ENCODE measurements around the gene LZTS2.
A peak's percentile ranks its signal among the peaks of the same experiment; 100 is the strongest.
"Not testable (repeated sequence)": the region's sequence is repeated elsewhere in the genome, so short reads cannot be mapped to it uniquely, and the experiment has no call there.

Gene LZTS2

GRCh38 chr10:100999742-101000126, at the start of gene LZTS2:
Gene LZTS2 (plus strand): TSS chr10:100999808. CDS start chr10:101002539, 2,731 bp downstream.
- ATAC-seq = no peak

GRCh38 chr10:100960251-100960650, 39.4 kb upstream of the LZTS2 start:
- no peak for ATAC-seq

GRCh38 chr10:100962351-100963080, 37.1 kb upstream of the LZTS2 start:
- no peak for ATAC-seq

- no peak for ATAC-seq
Measured at GRCh38 chr10:100963826-100964225, 35.8 kb upstream of the LZTS2 start.

GRCh38 chr10:100965820-100966219, 33.8 kb upstream of the LZTS2 start:
- ATAC-seq = no peak

- no peak for ATAC-seq
Measured at GRCh38 chr10:100966887-100967286, 32.7 kb upstream of the LZTS2 start.

- ATAC-seq = no peak
Measured at GRCh38 chr10:100967332-100967731, 32.3 kb upstream of the LZTS2 start.

- no peak for ATAC-seq
Measured at GRCh38 chr10:100968062-100968736, 31.4 kb upstream of the LZTS2 start.

- no peak for ATAC-seq
Measured at GRCh38 chr10:100968863-100969186, 30.8 kb upstream of the LZTS2 start.

GRCh38 chr10:100969187-100970075, 30.2 kb upstream of the LZTS2 start, which contains the start of gene SEMA4G:
Gene SEMA4G (plus strand): TSS chr10:100969504. CDS start chr10:100972913, 3,409 bp downstream.
- ATAC-seq = peak; percentile 76 to 84

GRCh38 chr10:100970076-100970913, 29.3 kb upstream of the LZTS2 start:
- ATAC-seq = no peak

- ATAC-seq = no peak
Measured at GRCh38 chr10:100970914-100971811, 28.4 kb upstream of the LZTS2 start.

GRCh38 chr10:100972115-100972903, 27.3 kb upstream of the LZTS2 start:
- no peak for ATAC-seq

- no peak for ATAC-seq
Measured at GRCh38 chr10:100972904-100973535, 26.6 kb upstream of the LZTS2 start.

- not testable (repeated sequence) for ATAC-seq
Measured at GRCh38 chr10:100975397-100975796, 24.2 kb upstream of the LZTS2 start.

- ATAC-seq = no peak
Measured at GRCh38 chr10:100976906-100977305, 22.7 kb upstream of the LZTS2 start.

GRCh38 chr10:100977436-100977835, 22.2 kb upstream of the LZTS2 start:
- ATAC-seq = no peak

- ATAC-seq = no peak
Measured at GRCh38 chr10:100978121-100978900, 21.3 kb upstream of the LZTS2 start.

- no peak for ATAC-seq
Measured at GRCh38 chr10:100978901-100979195, 20.8 kb upstream of the LZTS2 start.

Measured in activated CD4-positive, CD25-positive, alpha-beta regulatory T cell treated with anti-CD3 and anti-CD28 coated beads, Interleukin-2, amount 50 U/mL, for 24 hours (primary cell).